ENCODE data around the gene RHO.

The RHO gene

GRCh38 chr3:129535075-129535474, 6.6 kb downstream of the RHO start:
- TF ChIP-seq MZF1 (tag by site-specific recombination; IDR thresholded peaks at IDR 0.05; ENCODE audit: borderline replicate concordance), result no peak
- TF ChIP-seq, protein P1, sequence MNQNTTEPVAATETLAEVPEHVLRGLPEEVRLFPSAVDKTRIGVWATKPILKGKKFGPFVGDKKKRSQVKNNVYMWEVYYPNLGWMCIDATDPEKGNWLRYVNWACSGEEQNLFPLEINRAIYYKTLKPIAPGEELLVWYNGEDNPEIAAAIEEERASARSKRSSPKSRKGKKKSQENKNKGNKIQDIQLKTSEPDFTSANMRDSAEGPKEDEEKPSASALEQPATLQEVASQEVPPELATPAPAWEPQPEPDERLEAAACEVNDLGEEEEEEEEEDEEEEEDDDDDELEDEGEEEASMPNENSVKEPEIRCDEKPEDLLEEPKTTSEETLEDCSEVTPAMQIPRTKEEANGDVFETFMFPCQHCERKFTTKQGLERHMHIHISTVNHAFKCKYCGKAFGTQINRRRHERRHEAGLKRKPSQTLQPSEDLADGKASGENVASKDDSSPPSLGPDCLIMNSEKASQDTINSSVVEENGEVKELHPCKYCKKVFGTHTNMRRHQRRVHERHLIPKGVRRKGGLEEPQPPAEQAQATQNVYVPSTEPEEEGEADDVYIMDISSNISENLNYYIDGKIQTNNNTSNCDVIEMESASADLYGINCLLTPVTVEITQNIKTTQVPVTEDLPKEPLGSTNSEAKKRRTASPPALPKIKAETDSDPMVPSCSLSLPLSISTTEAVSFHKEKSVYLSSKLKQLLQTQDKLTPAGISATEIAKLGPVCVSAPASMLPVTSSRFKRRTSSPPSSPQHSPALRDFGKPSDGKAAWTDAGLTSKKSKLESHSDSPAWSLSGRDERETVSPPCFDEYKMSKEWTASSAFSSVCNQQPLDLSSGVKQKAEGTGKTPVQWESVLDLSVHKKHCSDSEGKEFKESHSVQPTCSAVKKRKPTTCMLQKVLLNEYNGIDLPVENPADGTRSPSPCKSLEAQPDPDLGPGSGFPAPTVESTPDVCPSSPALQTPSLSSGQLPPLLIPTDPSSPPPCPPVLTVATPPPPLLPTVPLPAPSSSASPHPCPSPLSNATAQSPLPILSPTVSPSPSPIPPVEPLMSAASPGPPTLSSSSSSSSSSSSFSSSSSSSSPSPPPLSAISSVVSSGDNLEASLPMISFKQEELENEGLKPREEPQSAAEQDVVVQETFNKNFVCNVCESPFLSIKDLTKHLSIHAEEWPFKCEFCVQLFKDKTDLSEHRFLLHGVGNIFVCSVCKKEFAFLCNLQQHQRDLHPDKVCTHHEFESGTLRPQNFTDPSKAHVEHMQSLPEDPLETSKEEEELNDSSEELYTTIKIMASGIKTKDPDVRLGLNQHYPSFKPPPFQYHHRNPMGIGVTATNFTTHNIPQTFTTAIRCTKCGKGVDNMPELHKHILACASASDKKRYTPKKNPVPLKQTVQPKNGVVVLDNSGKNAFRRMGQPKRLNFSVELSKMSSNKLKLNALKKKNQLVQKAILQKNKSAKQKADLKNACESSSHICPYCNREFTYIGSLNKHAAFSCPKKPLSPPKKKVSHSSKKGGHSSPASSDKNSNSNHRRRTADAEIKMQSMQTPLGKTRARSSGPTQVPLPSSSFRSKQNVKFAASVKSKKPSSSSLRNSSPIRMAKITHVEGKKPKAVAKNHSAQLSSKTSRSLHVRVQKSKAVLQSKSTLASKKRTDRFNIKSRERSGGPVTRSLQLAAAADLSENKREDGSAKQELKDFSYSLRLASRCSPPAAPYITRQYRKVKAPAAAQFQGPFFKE (tag by site-specific recombination; IDR thresholded peaks at IDR 0.05; ENCODE audit: borderline replicate concordance), result no peak
- TF ChIP-seq, protein P2, sequence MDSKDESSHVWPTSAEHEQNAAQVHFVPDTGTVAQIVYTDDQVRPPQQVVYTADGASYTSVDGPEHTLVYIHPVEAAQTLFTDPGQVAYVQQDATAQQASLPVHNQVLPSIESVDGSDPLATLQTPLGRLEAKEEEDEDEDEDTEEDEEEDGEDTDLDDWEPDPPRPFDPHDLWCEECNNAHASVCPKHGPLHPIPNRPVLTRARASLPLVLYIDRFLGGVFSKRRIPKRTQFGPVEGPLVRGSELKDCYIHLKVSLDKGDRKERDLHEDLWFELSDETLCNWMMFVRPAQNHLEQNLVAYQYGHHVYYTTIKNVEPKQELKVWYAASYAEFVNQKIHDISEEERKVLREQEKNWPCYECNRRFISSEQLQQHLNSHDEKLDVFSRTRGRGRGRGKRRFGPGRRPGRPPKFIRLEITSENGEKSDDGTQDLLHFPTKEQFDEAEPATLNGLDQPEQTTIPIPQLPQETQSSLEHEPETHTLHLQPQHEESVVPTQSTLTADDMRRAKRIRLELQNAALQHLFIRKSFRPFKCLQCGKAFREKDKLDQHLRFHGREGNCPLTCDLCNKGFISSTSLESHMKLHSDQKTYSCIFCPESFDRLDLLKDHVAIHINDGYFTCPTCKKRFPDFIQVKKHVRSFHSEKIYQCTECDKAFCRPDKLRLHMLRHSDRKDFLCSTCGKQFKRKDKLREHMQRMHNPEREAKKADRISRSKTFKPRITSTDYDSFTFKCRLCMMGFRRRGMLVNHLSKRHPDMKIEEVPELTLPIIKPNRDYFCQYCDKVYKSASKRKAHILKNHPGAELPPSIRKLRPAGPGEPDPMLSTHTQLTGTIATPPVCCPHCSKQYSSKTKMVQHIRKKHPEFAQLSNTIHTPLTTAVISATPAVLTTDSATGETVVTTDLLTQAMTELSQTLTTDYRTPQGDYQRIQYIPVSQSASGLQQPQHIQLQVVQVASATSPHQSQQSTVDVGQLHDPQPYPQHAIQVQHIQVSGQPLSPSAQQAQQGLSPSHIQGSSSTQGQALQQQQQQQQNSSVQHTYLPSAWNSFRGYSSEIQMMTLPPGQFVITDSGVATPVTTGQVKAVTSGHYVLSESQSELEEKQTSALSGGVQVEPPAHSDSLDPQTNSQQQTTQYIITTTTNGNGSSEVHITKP (tag by site-specific recombination; IDR thresholded peaks at IDR 0.05), result peak; percentile 4; the same call in 1 of the 2 replicates
- ChIA-PET CTCF (interaction anchor here (0.6 to 0.8 kb wide), 2 partner anchors 21 to 45 kb away, joined by 3 to 4 read pairs; no protein-coding TSS in a partner anchor), POLR2A (no interaction called here)
- no peak overlapping the region for H3K27ac ChIP-seq (ENCODE audit: extremely low read depth, low read depth, low read length)
- no peak overlapping the region for H3K4me3 ChIP-seq (ENCODE audit: low read depth, low read length)
- H3K4me1 ChIP-seq (ENCODE audit: control insufficient read depth, insufficient read depth, low read length), result no peaks in the 10 kb centered on the region
- no peaks in the 10 kb centered on the region for H3K36me3 ChIP-seq (ENCODE audit: control insufficient read depth in 2 of 2, insufficient read depth in 1 of 2, low read length in 2 of 2)
- no peaks in the 10 kb centered on the region for H3K9me3 ChIP-seq (ENCODE audit: control insufficient read depth, insufficient read depth, low read depth, low read length)

DNA sequence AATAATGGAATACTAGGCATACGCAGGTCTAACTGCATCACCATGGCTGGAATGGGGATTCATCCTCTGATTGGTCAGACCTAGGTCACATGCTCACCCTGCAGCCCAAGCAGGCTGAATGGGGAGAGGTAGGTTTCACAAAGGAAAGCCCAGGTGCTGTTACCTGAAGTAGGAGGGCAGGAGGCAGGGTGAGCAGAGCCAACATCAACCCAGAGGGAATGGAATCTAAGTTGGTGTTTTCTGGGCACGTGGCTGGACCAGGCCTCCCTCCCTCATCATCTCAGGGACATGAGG, 7.9 kb downstream of the RHO start:
- ChIA-PET POLR2A (no interaction called here), CTCF (no interaction called here)
- TF ChIP-seq ZNF433 (tag by site-specific recombination; IDR thresholded peaks at IDR 0.05; ENCODE audit: low read depth) (no peak), ZNF274 (IDR thresholded peaks at IDR 0.05; ENCODE audit: low read length) (no peak), ZNF274 (tag by site-specific recombination; IDR thresholded peaks at IDR 0.05; ENCODE audit: borderline replicate concordance) (no peak), HOXD13 (CRISPR knock-in tag; IDR thresholded peaks at IDR 0.05; ENCODE audit: borderline replicate concordance) (no peak), ZNF148 (tag by site-specific recombination; IDR thresholded peaks at IDR 0.05; ENCODE audit: borderline replicate concordance) (no peak), ZNF623 (tag by site-specific recombination; IDR thresholded peaks at IDR 0.05) (no peak), ZNF521 (tag by site-specific recombination; IDR thresholded peaks at IDR 0.05) (no peak), ZNF24 (tag by site-specific recombination; IDR thresholded peaks at IDR 0.05) (no peak), KLF1 (tag by site-specific recombination; IDR thresholded peaks at IDR 0.05) (no peak)
- Histone ChIP-seq H3K27ac (ENCODE audit: extremely low read depth, low read depth, low read length) (no peak overlapping the region), H3K4me3 (ENCODE audit: low read depth, low read length) (no peak overlapping the region), H3K4me1 (ENCODE audit: control insufficient read depth, insufficient read depth, low read length) (no peaks in the 10 kb centered on the region), H3K36me3 (ENCODE audit: control insufficient read depth in 2 of 2, insufficient read depth in 1 of 2, low read length in 2 of 2) (no peaks in the 10 kb centered on the region), H3K9me3 (ENCODE audit: control insufficient read depth, insufficient read depth, low read depth, low read length) (no peaks in the 10 kb centered on the region)

Measured in HEK293 (cell line).